ENCODE measurements around the gene COPG2. TPM values are rescaled to one million over a fixed set of nuclear protein-coding genes. Genes with fewer than 3 reads are reported as not detected.

COPG2 gene
- total RNA-seq, 1 donor from 2014 or later: 20.6 TPM

- Histone ChIP-seq H3K27me3 (ENCODE audit: insufficient read depth, low read length) (no peaks in the 10 kb centered on the region), H3K4me1 (ENCODE audit: insufficient read depth, low read length) (peaks cover 42% of the 10 kb centered on the region), H3K27ac (ENCODE audit: low read depth, low read length) (peak overlapping the region; percentile 82), H3K36me3 (ENCODE audit: insufficient read depth, low read length) (no peaks in the 10 kb centered on the region), H3K4me2 (ENCODE audit: low read length) (peak overlapping the region; percentile 77), H3K4me3 (ENCODE audit: insufficient read depth, low read depth, low read length) (peak overlapping the region; percentile 65), H3K79me2 (ENCODE audit: insufficient read depth, low read length) (peaks cover 43% of the 10 kb centered on the region), H4K20me1 (ENCODE audit: insufficient read depth, low read length) (peaks cover 31% of the 10 kb centered on the region), H3K9ac (ENCODE audit: low read length) (peak overlapping the region; percentile 66), H2AFZ (ENCODE audit: low read depth, low read length) (peak overlapping the region; percentile 57), H3K9me3 (ENCODE audit: insufficient read depth, low read depth, low read length) (no peaks in the 10 kb centered on the region)
- DNase-seq (ENCODE audit: low read depth) (no peak), FAIRE-seq (no peak)
- Mint-ChIP-seq H3K4me1 (ENCODE audit: low read depth, unreplicated experiment) (peaks cover 37% of the 10 kb centered on the region), H3K9me3 (ENCODE audit: unreplicated experiment) (no peaks in the 10 kb centered on the region), H3K36me3 (ENCODE audit: low read depth, unreplicated experiment) (no peaks in the 10 kb centered on the region), H3K27me3 (ENCODE audit: low read depth, unreplicated experiment) (no peaks in the 10 kb centered on the region), H3K4me3 (ENCODE audit: unreplicated experiment) (peak overlapping the region; percentile 81), H3K27ac (ENCODE audit: unreplicated experiment) (peak overlapping the region; percentile 81)
- peak; percentile 37 for TF ChIP-seq CTCF (IDR thresholded peaks at IDR 0.05; ENCODE audit: insufficient read depth, low read depth, low read length)
- no peak for TF ChIP-seq EZH2 (IDR thresholded peaks at IDR 0.05; ENCODE audit: insufficient read depth, low read length)
These were observed 177.4 kb downstream of the COPG2 start for GRCh38 chr7:130490888-130491804.

GRCh38 chr7:130490311-130490791 is 178.2 kb downstream of the COPG2 start:
- H3K4me2 ChIP-seq (ENCODE audit: low read length): peak overlapping the region; percentile 77
- no peaks in the 10 kb centered on the region for H3K36me3 ChIP-seq (ENCODE audit: insufficient read depth, low read length)
- peak overlapping the region; percentile 82 for H3K27ac ChIP-seq (ENCODE audit: low read depth, low read length)
- H3K36me3 Mint-ChIP-seq (ENCODE audit: low read depth, unreplicated experiment): no peaks in the 10 kb centered on the region
- peaks cover 37% of the 10 kb centered on the region for H3K79me2 ChIP-seq (ENCODE audit: insufficient read depth, low read length)
- H3K27me3 ChIP-seq (ENCODE audit: insufficient read depth, low read length): no peaks in the 10 kb centered on the region
- FAIRE-seq: no peak
- peaks cover 41% of the 10 kb centered on the region for H3K4me1 ChIP-seq (ENCODE audit: insufficient read depth, low read length)
- H3K9ac ChIP-seq (ENCODE audit: low read length): peak overlapping the region; percentile 62
- H2AFZ ChIP-seq (ENCODE audit: low read depth, low read length): no peak overlapping the region
- TF ChIP-seq EZH2 (IDR thresholded peaks at IDR 0.05; ENCODE audit: insufficient read depth, low read length) (no peak), CTCF (IDR thresholded peaks at IDR 0.05; ENCODE audit: insufficient read depth, low read depth, low read length) (no peak)
- peak overlapping the region; percentile 94 for H3K27ac Mint-ChIP-seq (ENCODE audit: unreplicated experiment)
- peaks cover 2% of the 10 kb centered on the region for H3K9me3 ChIP-seq (ENCODE audit: insufficient read depth, low read depth, low read length)
- no peaks in the 10 kb centered on the region for H3K9me3 Mint-ChIP-seq (ENCODE audit: unreplicated experiment)
- H3K4me3 Mint-ChIP-seq (ENCODE audit: unreplicated experiment): peak overlapping the region; percentile 73
- peak; percentile 40 for DNase-seq (ENCODE audit: low read depth)
- H3K27me3 Mint-ChIP-seq (ENCODE audit: low read depth, unreplicated experiment): no peaks in the 10 kb centered on the region
- peaks cover 29% of the 10 kb centered on the region for H4K20me1 ChIP-seq (ENCODE audit: insufficient read depth, low read length)
- H3K4me1 Mint-ChIP-seq (ENCODE audit: low read depth, unreplicated experiment): peaks cover 41% of the 10 kb centered on the region
- H3K4me3 ChIP-seq (ENCODE audit: insufficient read depth, low read depth, low read length): peak overlapping the region; percentile 65
